HCT116 (cell line): ENCODE results near the gene PLAGL2.

ENCODE experiments used
- EZH2 ChIP-seq: fragments of 200-600 bp; sonication (generic); IDR thresholded peaks from 2 replicates; pipeline ENCODE4 v1.6.1; 2017; ENCODE audit warnings: antibody characterized with exemption, mixed run types
- EZH2phosphoT487 ChIP-seq: fragments of 200-600 bp; IDR thresholded peaks from 2 replicates; pipeline ENCODE4 v1.6.1; 2018; ENCODE audit warnings: antibody characterized with exemption, borderline replicate concordance
- FOSL1 ChIP-seq: IDR thresholded peaks from 2 replicates; pipeline ENCODE4 v1.6.1; 2012; ENCODE audit warnings: low read depth
- POLR2A ChIP-seq: IDR thresholded peaks from 2 replicates; pipeline ENCODE4 v1.7.0; 2011; ENCODE audit warnings: borderline replicate concordance; ENCODE audit not compliant: insufficient read depth, insufficient read length; ENCODE audit errors: extremely low read depth
- POLR2AphosphoS5 ChIP-seq: IDR thresholded peaks from 2 replicates; pipeline ENCODE4 v1.6.1; 2011; ENCODE audit warnings: mild to moderate bottlenecking, low read depth, low read length, moderate library complexity
- RAD21 ChIP-seq: IDR thresholded peaks from 2 replicates; pipeline ENCODE4 v1.6.1; 2012; ENCODE audit warnings: low read depth, mild to moderate bottlenecking
- SIN3A ChIP-seq: IDR thresholded peaks from 2 replicates; pipeline ENCODE4 v1.6.1; 2012; ENCODE audit warnings: low read depth
- SP1 ChIP-seq: IDR thresholded peaks from 2 replicates; pipeline ENCODE4 v1.6.1; 2012; ENCODE audit warnings: low read depth
- YY1 ChIP-seq: IDR thresholded peaks from 2 replicates; pipeline ENCODE4 v1.6.1; 2011; ENCODE audit warnings: low read length, low read depth, moderate library complexity, mild to moderate bottlenecking; ENCODE audit not compliant: insufficient replicate concordance; ENCODE audit errors: extremely low read depth
- ZNF274 ChIP-seq: fragments of 200-500 bp; sonication (Bioruptor generic); IDR thresholded peaks from 2 replicates; pipeline ENCODE4 v1.6.1; 2014; ENCODE audit warnings: mild to moderate bottlenecking, low read depth, low read length, inconsistent platforms
- TF ChIP-seq, protein P1 (sequence below), 3 experiments: fragments of 200-600 bp in 1 of 3; sonication (generic) in 1 of 3; IDR thresholded peaks in 2 of 3; conservative IDR thresholded peaks in 1 of 3; 2 replicates each; pipeline ENCODE4 v1.5.1; 2012 to 2017; ENCODE audit warnings: low read depth in 2 of 3, low read length in 2 of 3, antibody characterized with exemption in 1 of 3, borderline replicate concordance in 1 of 3, control low read depth in 1 of 3, mild to moderate bottlenecking in 1 of 3, mixed read lengths in 1 of 3, mixed run types in 1 of 3, moderate library complexity in 1 of 3; ENCODE audit not compliant: insufficient read depth in 1 of 3
- TF ChIP-seq, protein P2 (sequence below): IDR thresholded peaks from 2 replicates; pipeline ENCODE4 v1.6.1; 2012

DNA sequence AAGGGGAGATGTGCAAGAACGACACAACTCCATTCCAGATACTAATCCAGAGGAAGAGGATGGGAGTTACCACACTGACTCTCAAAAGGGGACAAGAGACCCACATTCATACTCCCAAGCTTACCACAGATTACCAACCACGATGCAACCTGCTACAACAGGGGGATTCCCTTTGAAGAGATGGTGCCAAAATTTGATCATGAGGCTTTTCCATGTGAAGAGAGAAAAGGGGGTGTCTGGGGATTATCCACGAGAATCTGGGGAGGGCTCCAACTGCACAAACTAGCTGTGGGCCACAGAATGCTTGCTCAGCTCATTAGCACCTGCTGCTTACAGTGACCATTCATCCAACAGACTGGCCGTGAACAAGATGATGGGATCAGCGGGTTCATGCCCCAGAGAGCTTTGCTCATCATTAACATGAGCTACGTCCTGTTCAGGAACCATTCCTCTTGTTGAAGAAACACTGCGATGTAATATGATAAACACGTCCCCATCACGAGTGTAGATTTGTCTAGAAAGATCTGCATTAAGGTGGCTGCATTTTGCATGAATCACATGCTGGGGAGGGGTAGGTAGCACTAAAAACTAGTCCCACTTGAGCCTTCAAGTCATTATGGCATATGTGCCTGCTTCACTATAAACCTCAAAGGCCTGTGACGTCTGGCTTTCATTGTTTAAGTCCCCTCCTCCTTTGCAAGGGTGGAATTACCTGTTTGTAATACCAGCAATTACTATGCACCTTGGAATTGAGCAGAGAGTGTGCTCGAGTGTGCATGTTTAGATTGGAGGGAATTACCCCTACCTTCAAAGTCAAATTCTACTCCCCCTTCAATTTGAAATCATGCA, 4.0 kb downstream of the PLAGL2 start:
- no peak for TF ChIP-seq SP1
- TF ChIP-seq, protein P1, sequence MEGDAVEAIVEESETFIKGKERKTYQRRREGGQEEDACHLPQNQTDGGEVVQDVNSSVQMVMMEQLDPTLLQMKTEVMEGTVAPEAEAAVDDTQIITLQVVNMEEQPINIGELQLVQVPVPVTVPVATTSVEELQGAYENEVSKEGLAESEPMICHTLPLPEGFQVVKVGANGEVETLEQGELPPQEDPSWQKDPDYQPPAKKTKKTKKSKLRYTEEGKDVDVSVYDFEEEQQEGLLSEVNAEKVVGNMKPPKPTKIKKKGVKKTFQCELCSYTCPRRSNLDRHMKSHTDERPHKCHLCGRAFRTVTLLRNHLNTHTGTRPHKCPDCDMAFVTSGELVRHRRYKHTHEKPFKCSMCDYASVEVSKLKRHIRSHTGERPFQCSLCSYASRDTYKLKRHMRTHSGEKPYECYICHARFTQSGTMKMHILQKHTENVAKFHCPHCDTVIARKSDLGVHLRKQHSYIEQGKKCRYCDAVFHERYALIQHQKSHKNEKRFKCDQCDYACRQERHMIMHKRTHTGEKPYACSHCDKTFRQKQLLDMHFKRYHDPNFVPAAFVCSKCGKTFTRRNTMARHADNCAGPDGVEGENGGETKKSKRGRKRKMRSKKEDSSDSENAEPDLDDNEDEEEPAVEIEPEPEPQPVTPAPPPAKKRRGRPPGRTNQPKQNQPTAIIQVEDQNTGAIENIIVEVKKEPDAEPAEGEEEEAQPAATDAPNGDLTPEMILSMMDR (IDR thresholded peaks at IDR 0.05 in 2 of 3, conservative IDR thresholded peaks at IDR 0.05 in 1 of 3; ENCODE audit: borderline replicate concordance in 1 of 3, insufficient read depth in 1 of 3, low read depth in 2 of 3, low read length in 2 of 3), result no peak
- TF ChIP-seq, protein P2, sequence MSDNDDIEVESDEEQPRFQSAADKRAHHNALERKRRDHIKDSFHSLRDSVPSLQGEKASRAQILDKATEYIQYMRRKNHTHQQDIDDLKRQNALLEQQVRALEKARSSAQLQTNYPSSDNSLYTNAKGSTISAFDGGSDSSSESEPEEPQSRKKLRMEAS, result no peak
- no peak for TF ChIP-seq POLR2AphosphoS5
- TF ChIP-seq EZH2, result no peak
- no peak for TF ChIP-seq ZNF274
- no peak for TF ChIP-seq FOSL1
- no peak for TF ChIP-seq POLR2A
- TF ChIP-seq RAD21, result no peak
- no peak for TF ChIP-seq YY1
- no peak for TF ChIP-seq SIN3A
- TF ChIP-seq EZH2phosphoT487, result no peak
